NCI-H2171 (cell line): Measurements from ENCODE around the gene APPL2.
A peak's percentile ranks its signal among the peaks of the same experiment; 100 is the strongest.
"Not testable (repeated sequence)": the region's sequence is repeated elsewhere in the genome, so short reads cannot be mapped to it uniquely, and the experiment has no call there.

Source experiments
- DNase-seq: peaks from one replicate; lab custom pipeline; 2025; lab: John Stamatoyannopoulos, UW

The APPL2 gene

DNA sequence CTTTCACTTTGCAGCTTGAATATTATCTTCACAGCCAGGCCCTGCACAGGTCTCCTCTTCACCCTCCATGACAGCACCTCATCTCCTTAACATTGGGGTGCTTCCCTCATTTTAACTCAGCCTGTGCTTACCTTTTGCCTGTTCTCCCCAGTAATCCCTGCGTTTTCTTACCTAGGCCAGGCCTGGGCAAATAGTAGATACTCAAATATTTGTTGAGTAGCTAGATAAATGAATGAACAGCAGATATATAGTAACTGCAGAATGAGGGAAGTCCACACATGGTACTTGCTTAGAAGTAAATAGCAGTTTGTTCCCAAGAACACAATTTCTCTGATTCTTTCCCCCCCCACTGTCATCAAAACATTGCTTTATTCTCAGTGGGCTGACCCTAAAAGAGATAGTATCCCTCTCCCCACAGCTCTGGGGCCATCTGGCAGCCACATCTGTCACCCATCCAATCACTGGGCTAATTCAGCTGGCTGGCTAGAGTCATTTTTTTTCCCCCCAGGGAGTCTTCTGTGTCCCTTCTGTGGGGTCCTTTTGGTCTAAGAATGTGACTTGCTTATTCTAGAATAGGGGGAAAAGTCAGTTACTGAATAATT lies 43.2 kb downstream of the APPL2 start:
- peak; percentile 33 for DNase-seq

DNA sequence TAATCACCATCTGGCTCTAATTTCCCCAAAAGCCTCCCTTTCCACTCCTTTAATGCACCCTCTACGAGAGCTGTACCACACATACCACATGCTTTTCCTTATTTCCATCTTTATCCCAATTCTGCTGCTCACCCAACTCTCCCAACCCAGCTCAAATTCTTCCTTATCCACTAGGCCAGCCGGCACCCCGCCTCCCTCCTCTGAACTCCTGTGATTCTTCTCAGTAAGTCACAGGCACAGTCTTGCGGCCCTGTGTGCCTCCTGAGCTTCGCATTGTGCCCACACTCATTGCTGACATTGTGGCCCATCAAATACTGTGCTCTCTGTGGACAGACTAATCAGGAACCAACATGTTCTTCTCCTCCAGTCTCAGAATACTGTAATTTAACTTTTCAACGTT lies 45.4 kb downstream of the APPL2 start:
- DNase-seq = no peak

DNA sequence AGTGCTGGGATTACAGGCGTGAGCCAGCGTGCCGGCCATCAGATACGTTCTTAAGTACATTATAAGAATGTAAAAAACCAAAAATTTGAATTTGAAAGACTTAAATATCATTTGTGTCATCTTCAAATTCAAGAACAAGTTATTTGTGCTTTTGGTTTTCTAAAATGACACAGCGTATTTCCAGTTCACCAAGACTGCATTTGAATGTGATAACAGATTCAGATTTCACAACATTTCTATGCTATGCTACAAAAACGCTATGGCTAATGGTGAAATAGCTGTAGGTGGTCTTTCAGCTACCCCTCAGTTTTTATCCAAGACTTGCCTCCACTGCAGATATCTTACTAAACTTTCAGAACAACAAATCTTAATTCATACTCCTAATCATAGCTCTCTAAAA lies 46.7 kb downstream of the APPL2 start:
- DNase-seq = no peak

DNA sequence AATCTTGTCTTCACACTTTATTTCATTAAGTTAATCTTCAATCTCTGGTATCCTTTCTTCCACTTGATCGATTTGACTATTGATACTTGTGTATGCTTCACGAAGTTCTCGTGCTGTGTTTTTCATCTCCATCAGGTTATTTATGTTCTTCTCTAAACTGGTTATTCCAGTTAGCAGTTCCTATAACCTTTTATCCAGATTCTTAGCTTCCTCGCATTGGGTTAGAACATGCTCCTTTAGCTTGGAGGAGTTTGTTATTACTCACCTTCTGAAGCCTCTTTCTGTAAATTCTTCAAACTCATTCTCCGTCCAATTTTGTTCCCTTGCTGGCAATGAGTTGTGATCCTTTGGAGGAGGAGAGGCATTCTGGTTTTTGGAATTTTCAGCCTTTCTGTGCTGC lies 52.0 kb downstream of the APPL2 start:
- not testable (repeated sequence) for DNase-seq

DNA sequence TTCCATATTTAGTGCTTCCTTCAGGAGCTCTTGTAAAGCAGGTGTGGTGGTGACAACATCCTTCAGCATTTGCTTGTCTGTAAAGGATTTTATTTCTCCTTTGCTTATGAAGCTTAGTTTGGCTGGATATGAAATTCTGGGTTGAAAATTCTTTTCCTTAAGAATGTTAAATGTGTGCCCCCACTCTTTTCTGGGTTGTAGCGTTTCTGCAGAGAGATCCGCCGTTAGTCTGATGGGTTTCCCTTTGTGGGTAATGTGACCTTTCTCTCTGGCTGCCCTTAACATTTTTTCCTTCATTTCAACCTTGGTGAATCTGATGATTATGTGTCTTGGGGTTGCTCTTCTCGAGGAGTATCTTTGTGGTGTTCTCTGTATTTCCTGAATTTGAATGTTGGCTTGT lies 52.6 kb downstream of the APPL2 start:
- not testable (repeated sequence) for DNase-seq

DNA sequence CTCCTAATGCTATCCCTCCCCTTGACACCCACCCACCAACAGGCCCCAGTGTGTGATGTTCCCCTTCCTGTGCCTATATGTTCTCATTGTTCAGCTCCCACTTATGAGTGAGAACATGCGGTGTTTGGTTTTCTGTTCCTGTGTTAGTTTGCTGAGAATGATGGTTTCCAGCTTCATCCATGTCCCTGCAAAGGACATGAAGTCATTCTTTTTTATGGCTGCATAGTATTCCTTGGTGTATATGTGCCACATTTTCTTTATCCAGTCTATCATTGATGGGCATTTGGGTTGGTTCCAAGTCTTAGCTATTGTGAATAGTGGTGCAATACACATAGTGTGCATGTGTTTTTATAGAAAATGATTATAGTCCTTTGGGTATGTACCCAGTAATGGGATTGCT lies 56.9 kb downstream of the APPL2 start:
- DNase-seq = not testable (repeated sequence)

DNA sequence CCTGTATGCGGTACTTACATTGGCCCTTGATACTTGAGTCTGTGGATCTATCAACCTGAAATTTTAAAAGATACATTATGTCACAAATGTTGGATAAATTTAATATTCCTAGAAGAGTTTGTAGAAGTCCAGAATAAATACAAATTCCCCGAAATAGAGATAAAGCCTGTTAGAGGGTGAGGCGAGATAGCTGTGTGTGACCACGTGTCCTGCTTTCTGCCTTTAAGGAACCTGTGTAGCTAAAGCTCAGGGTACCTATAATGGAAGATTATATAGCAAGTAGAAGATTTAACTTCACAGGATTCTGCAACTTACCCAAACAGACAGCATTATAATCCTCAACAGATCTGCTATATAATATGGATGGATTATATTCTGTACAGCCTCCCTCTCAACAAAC lies 58.8 kb downstream of the APPL2 start:
- no peak for DNase-seq

DNA sequence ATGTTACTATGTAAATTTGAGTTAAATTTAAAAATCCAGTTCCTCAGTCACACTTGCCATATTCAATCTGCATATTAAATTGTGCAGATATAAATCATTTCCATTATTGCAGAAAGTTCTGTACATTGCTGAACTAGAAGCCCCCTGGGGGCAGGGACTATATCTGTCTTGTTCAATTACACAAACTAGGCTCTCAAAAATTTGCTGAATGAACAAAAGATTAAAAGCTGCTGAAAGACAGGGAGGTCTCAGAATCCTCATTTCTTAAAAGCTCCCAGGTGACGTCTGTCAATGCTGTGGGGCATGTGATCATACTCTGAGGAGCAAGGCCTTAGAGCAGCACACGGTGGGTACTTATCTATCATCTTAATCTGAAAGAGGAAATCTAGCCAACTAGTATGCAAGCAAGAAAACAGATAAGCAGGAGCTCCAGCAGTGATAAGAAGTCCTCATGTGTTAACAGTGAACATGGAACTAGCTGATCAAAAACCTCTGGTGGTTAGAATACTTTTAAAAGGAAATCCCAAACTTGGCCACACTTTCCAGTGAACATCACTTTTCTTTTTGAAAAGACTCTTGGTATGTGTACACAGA lies 60.5 kb downstream of the APPL2 start:
- no peak for DNase-seq

DNA sequence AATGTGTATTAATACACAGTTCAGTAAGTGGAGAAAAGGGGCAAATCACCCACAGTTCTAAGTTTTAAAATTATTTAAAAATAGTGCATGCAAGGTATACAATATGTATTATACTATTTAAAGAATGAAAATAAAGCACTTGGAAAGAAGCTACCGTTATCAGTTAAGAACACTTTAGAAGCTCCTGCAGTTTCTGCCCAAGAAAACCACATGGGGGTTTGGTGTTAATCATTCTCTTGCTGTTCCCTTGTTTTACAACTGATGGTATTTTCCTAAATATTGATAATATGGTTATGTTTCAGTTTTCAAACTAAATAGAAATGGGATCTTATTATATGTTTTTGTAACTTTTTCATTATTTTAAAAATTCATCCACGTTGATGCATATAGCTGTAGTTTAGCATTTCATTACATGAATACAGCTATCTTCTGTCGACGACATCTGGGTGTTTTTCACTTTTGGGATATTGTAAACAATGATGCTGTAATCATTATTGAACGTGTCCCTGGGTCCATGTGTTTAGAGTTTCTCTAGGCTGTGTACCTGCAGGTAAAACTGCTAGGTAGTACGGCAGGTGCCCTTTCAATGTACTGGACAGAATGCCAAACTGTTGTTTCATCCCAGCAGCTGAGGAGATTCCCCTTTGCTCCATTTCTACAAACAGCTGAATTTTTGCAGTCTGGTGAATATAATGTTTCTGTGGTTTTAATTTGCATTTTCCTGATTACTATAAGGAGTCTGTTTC lies 64.1 kb downstream of the APPL2 start:
- no peak for DNase-seq

DNA sequence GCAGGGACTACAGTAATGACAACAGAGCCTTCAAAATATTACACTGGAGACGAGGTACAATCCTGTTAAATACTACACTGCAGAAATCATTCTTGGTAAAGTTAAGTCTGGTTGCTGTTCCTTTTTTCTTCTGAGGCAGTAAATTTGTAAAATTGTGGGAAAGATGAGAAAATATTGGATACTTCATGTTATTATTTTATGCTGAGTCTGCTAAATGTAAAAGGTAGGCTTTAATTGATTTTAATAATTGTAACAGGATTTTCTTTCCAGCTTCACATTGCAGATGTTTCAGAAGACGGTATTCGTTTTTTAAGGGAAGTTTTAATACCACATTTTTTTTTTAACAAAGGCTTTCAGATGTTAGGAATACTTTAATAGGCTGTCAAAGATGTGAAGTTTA lies 65.8 kb downstream of the APPL2 start:
- no peak for DNase-seq

DNA sequence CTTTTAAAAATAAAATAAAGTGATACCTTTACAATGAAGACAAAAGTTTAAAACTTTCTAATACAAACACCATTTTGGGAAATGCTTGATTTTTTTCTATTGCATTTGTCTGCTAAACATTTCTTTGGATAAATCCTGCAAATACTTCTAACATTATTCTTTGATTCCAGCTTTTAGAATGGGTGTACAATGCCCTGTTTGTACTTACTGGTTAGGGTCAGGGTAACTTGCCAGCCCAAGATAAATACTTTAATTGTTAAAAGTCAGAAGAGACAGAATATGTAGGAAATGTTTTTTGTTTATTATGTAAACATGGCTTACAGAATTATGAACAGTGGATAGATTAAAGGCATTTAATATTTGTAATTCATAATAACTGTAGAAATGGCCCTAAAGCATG lies 68.0 kb downstream of the APPL2 start:
- DNase-seq = no peak

DNA sequence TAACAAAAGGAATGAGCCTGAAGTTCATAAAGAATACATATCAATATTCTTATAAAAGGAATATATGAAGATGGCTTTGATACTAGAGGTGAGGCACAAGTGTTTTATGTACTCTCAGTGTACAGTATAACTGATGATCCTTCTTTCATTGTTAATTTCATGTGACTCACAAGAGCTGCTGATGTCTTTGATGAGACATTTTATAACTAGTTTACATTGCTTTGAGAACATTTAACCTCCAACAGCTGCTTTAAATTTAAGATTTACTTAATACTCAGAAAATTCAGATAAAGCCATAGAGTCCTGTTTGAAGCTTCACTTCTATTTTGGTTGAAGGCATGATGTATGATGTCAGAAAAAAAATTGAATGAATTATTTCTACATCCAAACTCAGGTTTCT lies 68.6 kb downstream of the APPL2 start:
- no peak for DNase-seq

DNA sequence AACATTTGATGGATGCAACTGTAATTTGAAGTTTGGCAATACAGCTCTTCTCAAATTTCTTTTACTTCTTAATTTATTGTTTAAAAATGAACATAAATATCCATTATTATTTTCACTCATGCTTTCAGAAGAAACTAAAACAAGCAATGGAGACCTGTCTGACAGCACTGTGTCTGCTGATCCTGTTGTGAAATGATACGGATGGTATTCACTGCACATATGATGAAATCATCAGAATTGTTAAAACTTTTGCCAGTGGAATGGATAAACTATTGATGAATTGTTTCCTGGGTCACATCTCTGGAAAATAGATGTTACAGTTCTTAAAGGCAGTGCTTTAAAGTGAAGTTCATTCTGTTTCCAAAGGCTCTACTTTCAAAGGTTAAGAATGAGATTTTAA lies 69.2 kb downstream of the APPL2 start:
- DNase-seq = no peak

DNA sequence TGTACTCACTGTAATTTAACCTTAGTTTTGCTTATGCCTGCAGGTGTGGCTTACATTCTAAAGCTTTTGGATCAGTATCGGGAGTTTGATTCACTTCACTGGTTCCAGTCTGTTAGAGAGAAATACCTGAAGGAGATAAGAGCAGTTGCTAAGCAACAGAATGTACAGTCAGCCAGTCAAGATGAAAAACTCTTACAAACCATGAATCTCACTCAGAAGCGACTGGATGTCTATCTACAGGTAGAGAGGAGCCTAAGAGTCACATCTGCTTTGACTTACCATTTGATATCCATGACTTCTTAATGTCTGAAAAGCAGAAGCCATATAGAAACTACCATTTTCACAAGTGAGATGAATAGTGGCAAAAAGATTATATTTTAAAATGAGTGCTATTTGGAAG lies 71.9 kb downstream of the APPL2 start:
- no peak for DNase-seq

DNA sequence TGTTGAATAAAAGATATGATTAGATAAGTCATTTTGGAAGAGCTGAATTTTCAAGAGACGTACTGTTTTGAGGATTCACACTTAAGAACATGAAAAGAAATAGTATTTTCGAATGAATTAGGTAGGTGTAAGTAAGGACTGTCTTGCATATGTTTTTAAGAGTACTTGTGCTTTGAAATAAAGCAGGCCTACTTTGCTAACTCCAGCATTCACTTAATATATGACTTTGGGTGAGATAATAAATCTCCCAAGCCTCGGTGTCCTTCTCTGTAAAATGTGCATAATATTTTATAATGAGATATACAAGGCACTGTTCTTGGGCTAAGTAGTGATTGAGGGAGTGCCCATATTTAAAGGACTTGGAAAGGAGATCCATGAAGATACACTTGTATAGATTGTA lies 73.8 kb downstream of the APPL2 start:
- no peak for DNase-seq

DNA sequence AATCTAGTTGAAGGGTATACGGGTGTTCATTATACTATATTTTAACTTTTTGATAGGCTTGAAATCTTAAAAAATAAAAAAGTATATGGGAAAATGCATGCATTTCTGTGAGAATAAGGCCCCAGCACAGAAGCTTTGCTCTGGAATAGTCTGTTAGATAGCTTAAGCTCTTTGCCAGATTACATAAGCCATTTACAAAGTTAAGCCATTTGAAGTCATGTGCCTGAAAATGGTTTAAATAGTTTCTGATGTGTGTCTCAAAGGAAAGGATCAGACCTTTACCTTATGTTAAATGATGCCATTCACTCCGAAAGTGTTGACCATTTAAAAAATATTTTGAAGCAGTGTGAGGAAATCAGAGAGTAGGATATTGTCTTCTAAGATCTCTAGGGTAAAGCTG lies 77.1 kb downstream of the APPL2 start:
- DNase-seq = no peak

DNA sequence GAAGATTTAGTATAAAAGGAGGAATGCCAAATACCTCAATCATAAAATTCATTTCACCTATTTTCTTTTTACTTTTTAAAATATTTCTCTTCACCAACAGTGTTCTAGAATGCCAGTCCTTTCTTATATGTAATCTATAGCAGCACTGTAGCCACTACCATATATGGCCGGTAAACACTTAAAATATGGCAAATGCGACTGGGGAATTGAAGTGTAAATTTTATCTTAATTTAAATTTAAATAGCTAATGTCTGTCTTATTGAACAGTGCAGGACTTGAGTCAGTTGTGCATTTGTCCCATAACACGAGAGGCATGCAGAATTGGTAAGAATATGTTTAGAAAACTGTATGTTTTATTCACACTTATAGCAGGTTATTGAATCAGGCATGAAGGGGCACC lies 78.4 kb downstream of the APPL2 start:
- no peak for DNase-seq

DNA sequence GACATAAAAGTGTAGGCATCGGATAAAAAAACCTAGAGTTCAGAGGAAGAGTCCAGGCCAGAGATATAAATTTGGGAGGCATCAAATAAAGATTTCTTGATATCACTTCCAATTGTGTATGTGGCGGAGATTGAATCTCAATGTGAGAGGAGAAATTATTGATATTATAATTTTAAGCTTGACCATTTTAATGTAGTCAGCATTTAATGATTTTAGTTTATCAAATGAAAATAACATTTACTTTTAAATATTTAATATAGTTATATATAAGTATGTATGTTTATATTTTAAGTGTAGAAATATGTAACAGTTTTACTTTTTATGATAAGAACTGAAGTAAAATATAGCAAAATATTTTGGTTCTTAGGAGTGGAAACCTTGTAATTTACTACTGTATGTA lies 79.7 kb downstream of the APPL2 start:
- DNase-seq = no peak

DNA sequence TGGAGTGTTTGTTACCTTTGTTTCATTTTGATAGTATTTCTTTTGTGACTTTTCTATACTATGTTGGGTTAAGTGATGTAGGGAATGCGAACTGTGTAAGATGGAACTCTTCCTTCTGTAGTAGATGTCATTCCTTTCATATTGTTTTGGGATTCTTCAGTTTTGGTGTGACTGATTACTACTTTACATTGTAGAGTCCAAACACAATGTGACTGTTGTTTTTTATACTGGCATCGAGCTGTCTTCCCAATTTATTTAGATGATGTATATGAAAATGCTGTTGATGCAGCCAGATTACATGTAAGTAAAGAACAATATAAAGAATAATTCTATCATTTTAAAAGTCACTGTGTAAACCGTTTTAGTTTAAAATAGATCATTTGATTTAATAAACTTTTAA lies 93.7 kb downstream of the APPL2 start:
- DNase-seq = no peak

DNA sequence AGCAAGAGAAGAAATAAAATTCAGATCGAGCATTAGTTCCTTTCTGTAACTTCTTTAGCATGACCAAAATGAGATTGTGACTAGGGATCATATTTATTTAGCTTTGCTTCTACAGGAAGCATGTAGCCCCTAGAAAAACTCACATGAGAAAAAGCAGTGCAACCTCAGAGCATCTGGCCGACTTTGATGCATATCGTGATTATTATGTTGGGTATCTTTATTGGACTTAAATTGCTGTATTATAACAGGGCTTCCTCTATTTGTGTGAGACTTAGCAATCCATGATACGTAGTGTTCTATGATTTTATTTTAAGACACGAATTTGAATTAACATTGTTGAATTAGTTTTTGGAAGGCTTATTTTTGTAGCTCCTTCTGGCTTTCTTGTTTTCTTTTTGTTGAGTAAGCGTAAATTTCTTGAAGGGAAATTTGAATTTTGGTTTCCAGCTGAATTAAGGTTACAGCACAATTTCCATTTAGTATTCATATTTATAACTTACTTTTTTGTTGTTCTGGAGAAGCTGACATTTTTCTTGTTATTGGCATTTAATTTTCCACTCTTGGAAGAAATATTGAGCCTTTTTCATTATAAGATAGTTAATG lies 94.6 kb downstream of the APPL2 start:
- no peak for DNase-seq

DNA sequence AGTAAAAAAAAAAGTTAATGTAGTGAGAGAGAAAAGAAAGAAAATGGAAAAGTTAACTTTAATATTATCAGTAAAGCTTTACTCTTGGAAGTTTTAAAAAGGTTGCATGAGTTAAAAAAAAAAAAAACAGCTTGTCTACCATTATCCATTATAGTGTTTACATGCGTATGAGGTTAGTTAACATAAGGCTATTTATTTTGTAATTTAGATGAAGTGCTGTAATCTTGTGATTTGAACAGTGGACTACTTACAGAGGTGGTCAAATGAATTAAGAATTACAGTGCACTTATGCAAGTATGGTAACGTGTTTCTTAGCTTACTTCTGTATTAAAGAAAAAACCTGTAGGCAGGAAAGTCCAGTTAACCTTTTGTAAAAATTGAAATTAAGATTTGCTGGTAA lies 97.7 kb downstream of the APPL2 start:
- DNase-seq = no peak
